IMR-90 (cell line): ENCODE results near the gene PGC. TPM values are rescaled to one million over a fixed set of nuclear protein-coding genes. Genes with fewer than 3 reads are reported as not detected.

Experiments
- ATAC-seq: fragments of 200-7000 bp; cut with Tn5 transposase; 2 replicates; pipeline ENCODE4 v1.9.1; 2020; ENCODE audit warnings: low read depth, mild to moderate bottlenecking, moderate library complexity
- BruUV-seq: library from RNA; stranded (reverse); fragments of 400-500 nt; replicated peaks from 2 replicates; lab custom pipeline; 2021; lab: Mats Ljungman, UMichigan
- CTCF ChIA-PET: fragments of 300-600 bp; formaldehyde crosslinking; extraction: SDS; loops from one replicate; lab custom pipeline; 2021; ENCODE audit warnings: antibody characterized with exemption; lab: Yijun Ruan, JAX
- POLR2A ChIA-PET: fragments of 300-600 bp; sonication (Branson Sonifier 250); formaldehyde crosslinking; loops from one replicate; lab custom pipeline; 2022; ENCODE audit warnings: antibody characterized with exemption; ENCODE audit not compliant: unreplicated experiment; lab: Charles Lee
- DNase-seq: peaks from one replicate; pipeline ENCODE4 v3.0.0; 2013
- H2AFZ ChIP-seq: replicated peaks from 2 replicates; pipeline ENCODE3; 2013; ENCODE audit warnings: low read length, mild to moderate bottlenecking; ENCODE audit not compliant: poor library complexity
- H2AK5ac ChIP-seq: 2 replicates; pipeline ENCODE4 v1.6.1; 2013; ENCODE audit warnings: low read depth, low read length, inconsistent platforms
- H2AK9ac ChIP-seq: replicated peaks from 2 replicates; pipeline ENCODE3; 2013; ENCODE audit warnings: mild to moderate bottlenecking, low read depth, low read length, moderate library complexity; ENCODE audit not compliant: poor library complexity
- H2BK120ac ChIP-seq: 2 replicates; pipeline ENCODE4 v1.6.1; 2013; ENCODE audit warnings: low read depth, low read length, inconsistent platforms
- H2BK15ac ChIP-seq: 3 replicates; pipeline ENCODE4 v1.6.1; 2013; ENCODE audit warnings: low read depth, low read length, inconsistent platforms
- H2BK20ac ChIP-seq: 2 replicates; pipeline ENCODE4 v1.6.1; 2013; ENCODE audit warnings: low read depth, mild to moderate bottlenecking, inconsistent platforms, low read length, moderate library complexity
- H2BK5ac ChIP-seq: 2 replicates; pipeline ENCODE4 v1.6.1; 2013; ENCODE audit warnings: mild to moderate bottlenecking, low read depth, low read length, inconsistent platforms; ENCODE audit not compliant: poor library complexity, severe bottlenecking
- H3K14ac ChIP-seq: replicated peaks from 2 replicates; pipeline ENCODE4 v1.6.1; 2013; ENCODE audit warnings: low read depth, low read length, inconsistent platforms
- H3K18ac ChIP-seq: 2 replicates; pipeline ENCODE4 v1.6.1; 2013; ENCODE audit warnings: low read depth, low read length, control low read depth
- H3K23ac ChIP-seq: 2 replicates; pipeline ENCODE4 v1.6.1; 2013; ENCODE audit warnings: low read depth, low read length, inconsistent platforms
- H3K27ac ChIP-seq: 2 replicates; pipeline ENCODE4 v1.5.1; 2013; ENCODE audit warnings: mild to moderate bottlenecking, control low read depth, low read length; ENCODE audit not compliant: insufficient read depth
- H3K27me3 ChIP-seq: 2 replicates; pipeline ENCODE4 v1.6.1; 2013; ENCODE audit warnings: low read length; ENCODE audit not compliant: control insufficient read depth, insufficient read depth
- H3K36me3 ChIP-seq: 2 replicates; pipeline ENCODE4 v1.6.1; 2013; ENCODE audit warnings: low read length, mixed read lengths; ENCODE audit not compliant: control insufficient read depth, insufficient read depth
- H3K4ac ChIP-seq: 2 replicates; pipeline ENCODE4 v1.6.1; 2013; ENCODE audit warnings: low read depth, low read length, inconsistent platforms
- H3K4me1 ChIP-seq: 2 replicates; pipeline ENCODE4 v1.6.1; 2013; ENCODE audit warnings: low read length, mixed read lengths; ENCODE audit not compliant: control insufficient read depth, insufficient read depth
- H3K4me2 ChIP-seq: 2 replicates; pipeline ENCODE4 v1.6.1; 2013; ENCODE audit warnings: low read depth, mild to moderate bottlenecking, control low read depth, low read length, moderate library complexity
- H3K4me3 ChIP-seq: 2 replicates; pipeline ENCODE4 v1.5.1; 2013; ENCODE audit warnings: low read depth, mild to moderate bottlenecking, control low read depth, low read length, moderate library complexity; ENCODE audit not compliant: insufficient read depth
- H3K56ac ChIP-seq: 2 replicates; pipeline ENCODE4 v1.6.1; 2013; ENCODE audit warnings: low read length, inconsistent platforms; ENCODE audit not compliant: insufficient read depth; ENCODE audit errors: extremely low read depth
- H3K79me1 ChIP-seq, 2 experiments: 2 replicates each; pipeline ENCODE4 v1.6.1; 2013; ENCODE audit warnings: low read length in 2 of 2, inconsistent platforms in 1 of 2, low read depth in 1 of 2
- H3K9ac ChIP-seq: 2 replicates; pipeline ENCODE4 v1.6.1; 2013; ENCODE audit warnings: low read depth, low read length, control low read depth
- H3K9me1 ChIP-seq: 2 replicates; pipeline ENCODE4 v1.6.1; 2013; ENCODE audit warnings: low read length, inconsistent platforms; ENCODE audit not compliant: insufficient read depth
- H3K9me3 ChIP-seq: 2 replicates; pipeline ENCODE4 v1.6.1; 2013; ENCODE audit warnings: low read length; ENCODE audit not compliant: control insufficient read depth, insufficient read depth
- H4K20me1 ChIP-seq: 2 replicates; pipeline ENCODE4 v1.6.1; 2013; ENCODE audit warnings: low read length, inconsistent platforms; ENCODE audit not compliant: insufficient read depth
- H4K5ac ChIP-seq: 2 replicates; pipeline ENCODE4 v1.6.1; 2013; ENCODE audit warnings: mild to moderate bottlenecking, low read depth, low read length, control low read depth
- H4K8ac ChIP-seq, 2 experiments: 2 replicates each; pipeline ENCODE4 v1.6.1; 2013; ENCODE audit warnings: low read depth in 2 of 2, low read length in 2 of 2, control low read depth in 1 of 2, inconsistent platforms in 1 of 2
- H4K91ac ChIP-seq: 2 replicates; pipeline ENCODE4 v1.6.1; 2013; ENCODE audit warnings: low read depth, low read length, inconsistent platforms; ENCODE audit not compliant: insufficient read depth
- BHLHE40 ChIP-seq: fragments of 150-350 bp; IDR thresholded peaks from 2 replicates; pipeline ENCODE4 v1.6.1; 2016; ENCODE audit warnings: mild to moderate bottlenecking, low read depth, low read length
- CEBPB ChIP-seq: IDR thresholded peaks from 2 replicates; pipeline ENCODE4 v1.6.1; 2012; ENCODE audit warnings: low read depth, low read length, improper control_type of control experiment
- CHD1 ChIP-seq: IDR thresholded peaks from 2 replicates; pipeline ENCODE4 v1.6.1; 2012; ENCODE audit warnings: low read depth, low read length, improper control_type of control experiment
- ELK1 ChIP-seq: fragments of 150-350 bp; IDR thresholded peaks from 2 replicates; pipeline ENCODE4 v1.6.1; 2016; ENCODE audit warnings: low read depth, mild to moderate bottlenecking, low read length, moderate library complexity, borderline replicate concordance
- FOS ChIP-seq: fragments of 150-350 bp; IDR thresholded peaks from 2 replicates; pipeline ENCODE4 v1.6.1; 2016; ENCODE audit warnings: low read depth, low read length
- MAFK ChIP-seq: IDR thresholded peaks from 2 replicates; pipeline ENCODE4 v1.6.1; 2012; ENCODE audit warnings: low read depth, low read length, improper control_type of control experiment
- MAZ ChIP-seq: IDR thresholded peaks from 2 replicates; pipeline ENCODE4 v1.6.1; 2012; ENCODE audit warnings: low read depth, mild to moderate bottlenecking, low read length, improper control_type of control experiment, moderate library complexity, borderline replicate concordance
- MXI1 ChIP-seq: IDR thresholded peaks from 2 replicates; pipeline ENCODE4 v1.6.1; 2012; ENCODE audit warnings: low read depth, mild to moderate bottlenecking, low read length, moderate library complexity, borderline replicate concordance
- NFE2L2 ChIP-seq: fragments of 150-350 bp; IDR thresholded peaks from 2 replicates; pipeline ENCODE4 v1.6.1; 2016; ENCODE audit warnings: low read depth, mild to moderate bottlenecking, low read length
- POLR2A ChIP-seq: IDR thresholded peaks from 2 replicates; pipeline ENCODE4 v1.6.1; 2012; ENCODE audit warnings: mild to moderate bottlenecking, low read depth, low read length
- RAD21 ChIP-seq: IDR thresholded peaks from 2 replicates; pipeline ENCODE4 v1.6.1; 2012; ENCODE audit warnings: low read length, improper control_type of control experiment
- RCOR1 ChIP-seq: IDR thresholded peaks from 2 replicates; pipeline ENCODE4 v1.6.1; 2012; ENCODE audit warnings: mild to moderate bottlenecking, low read length, improper control_type of control experiment; ENCODE audit not compliant: insufficient replicate concordance
- RFX5 ChIP-seq: IDR thresholded peaks from 2 replicates; pipeline ENCODE4 v1.8.0; 2012; ENCODE audit warnings: low read depth, mild to moderate bottlenecking, low read length, moderate library complexity
- SMC3 ChIP-seq: fragments of 150-350 bp; IDR thresholded peaks from 2 replicates; pipeline ENCODE4 v1.6.1; 2016; ENCODE audit warnings: low read depth, mild to moderate bottlenecking, antibody characterized with exemption, low read length, moderate library complexity
- USF2 ChIP-seq: fragments of 150-350 bp; IDR thresholded peaks from 2 replicates; pipeline ENCODE4 v1.6.1; 2017; ENCODE audit warnings: mild to moderate bottlenecking, antibody characterized with exemption, low read length, low read depth
- WGBS, 2 experiments: methylation state at CpG; one replicate each; pipeline versions ENCODE4 v1.1.5 to v1.1.7; 2013; ENCODE audit warnings: missing lambda C conversion rate in 2 of 2; ENCODE audit not compliant: insufficient read length in 1 of 2; ENCODE audit errors: extremely low coverage in 2 of 2; 5-methylcytosine and 5-hydroxymethylcytosine counted together
- dilution Hi-C: fragments of 300-500 bp; cut with HindIII; formaldehyde crosslinking; loops from one replicate; pipeline ENCODE4 v1.14.3; 2018; ENCODE audit warnings: low sequenced_read_pairs; ENCODE audit not compliant: unreplicated experiment
- in situ Hi-C: fragments of 300-500 bp; cut with MboI; formaldehyde crosslinking; loops from 3 replicates; pipeline ENCODE4 v1.14.3; 2019; ENCODE audit warnings: low sequenced_read_pairs, inconsistent platforms, mixed read lengths
- intact Hi-C: fragments of 100-400 bp; cut with micrococcal nuclease; formaldehyde crosslinking; loops from 2 replicates; pipeline ENCODE4 v1.10.0; 2022
- polyA plus RNA-seq, 3 experiments: library from polyadenylated mRNA; depleted of rRNA; stranded (reverse); fragments of >200 nt; gene quantifications; 2 replicates each; pipeline ENCODE4 v1.2.3, GENCODE V29; 2012; ENCODE audit warnings: low replicate concordance in 1 of 3
- total RNA-seq: library from RNA; depleted of rRNA; stranded (reverse); fragments of >200 nt; gene quantifications from 2 replicates; pipeline ENCODE4 v1.2.3, GENCODE V29; 2012

PGC gene
- total and polyA plus RNA-seq, 2 of the 4 experiments (the other 2 are of a cell fraction) = not detected

- TF ChIP-seq POLR2A = no peak
These were observed 58.8 kb downstream of the PGC start (continued) for GRCh38 chr6:41688256-41688965.

GRCh38 chr6:41687501-41688175 lies 59.6 kb downstream of the PGC start:
- no peak overlapping the region for H4K5ac ChIP-seq
- BruUV-seq = no TSS peak
- no peak overlapping the region for H2BK5ac ChIP-seq
- H3K9ac ChIP-seq = no peak overlapping the region
- H3K27me3 ChIP-seq = no peaks in the 10 kb centered on the region
- in situ Hi-C loops (no loop called here), intact Hi-C loops (no loop called here), dilution Hi-C loops (no loop called here)
- no peak overlapping the region for H3K23ac ChIP-seq
- no peak overlapping the region for H4K91ac ChIP-seq
- H2BK15ac ChIP-seq = no peak overlapping the region
- H2AFZ ChIP-seq = no peak overlapping the region
- no peak overlapping the region for H3K4me2 ChIP-seq
- H2BK120ac ChIP-seq = no peak overlapping the region
- DNase-seq (no peak), ATAC-seq (no peak)
- no peak overlapping the region for H2AK5ac ChIP-seq
- 0 out of 2 replicates have a peak, but pooled peaks cover 2% of the 10 kb centered on the region for H3K9me1 ChIP-seq
- no peak overlapping the region for H3K4me3 ChIP-seq
- peaks cover 5% of the 10 kb centered on the region; the same call in 1 of the 2 replicates for H3K4me1 ChIP-seq
- WGBS, 2 experiments = 77% methylated on average over 3 of the region's 9 CpGs; no CpG with 5 or more reads in 1 of the 2 experiments
- H3K79me1 ChIP-seq = no peaks in the 10 kb centered on the region
- no peak overlapping the region for H4K8ac ChIP-seq
- ChIA-PET POLR2A (no interaction called here), CTCF (interaction anchor here (0.6 kb wide), 1 partner anchor 257 kb away, joined by 3 read pairs; no protein-coding TSS in a partner anchor)
- no peak overlapping the region for H2AK9ac ChIP-seq
- H3K14ac ChIP-seq = no peak overlapping the region
- no peaks in the 10 kb centered on the region for H3K36me3 ChIP-seq
- no peaks in the 10 kb centered on the region for H3K9me3 ChIP-seq
- no peak overlapping the region for H3K56ac ChIP-seq
- no peak overlapping the region for H3K4ac ChIP-seq
- H3K27ac ChIP-seq = no peak overlapping the region
- H2BK20ac ChIP-seq = no peak overlapping the region
- no peaks in the 10 kb centered on the region for H4K20me1 ChIP-seq
- H3K18ac ChIP-seq = no peak overlapping the region
- TF ChIP-seq CEBPB (no peak), MAFK (no peak), NFE2L2 (no peak), POLR2A (no peak), CHD1 (no peak), USF2 (no peak), RAD21 (no peak), BHLHE40 (no peak), MXI1 (no peak), RCOR1 (no peak), MAZ (no peak), RFX5 (no peak), SMC3 (no peak), FOS (no peak), ELK1 (no peak)
